GM23338 (cell line): ENCODE data around the gene SLC38A9.

Experiments used
- CREB1 ChIP-seq: fragments of 250-450 bp; sonication (Bioruptor Pico); IDR thresholded peaks from 2 replicates; pipeline ENCODE4 v1.5.0; 2020; ENCODE audit warnings: low read depth, mild to moderate bottlenecking, moderate library complexity
- ETS1 ChIP-seq: IDR thresholded peaks from 2 replicates; pipeline ENCODE4 v1.6.1; 2016; ENCODE audit warnings: antibody characterized with exemption
- EZH2 ChIP-seq: fragments of 200-600 bp; sonication (generic); IDR thresholded peaks from one replicate; pipeline ENCODE4 v1.8.0; 2017; ENCODE audit warnings: antibody characterized with exemption, mild to moderate bottlenecking, low read depth; ENCODE audit not compliant: unreplicated experiment
- STAT1 ChIP-seq: IDR thresholded peaks from one replicate; pipeline ENCODE4 v1.6.1; 2016; ENCODE audit warnings: antibody characterized with exemption; ENCODE audit not compliant: unreplicated experiment
- TF ChIP-seq, protein P1 (sequence below), 2 experiments: fragments of 200-600 bp in 1 of 2; sonication (generic) in 1 of 2; conservative IDR thresholded peaks; 2 replicates each; pipeline versions ENCODE4 v1.5.1 to v1.6.1; 2016 to 2017; ENCODE audit warnings: antibody characterized with exemption in 2 of 2, low read depth in 2 of 2, mild to moderate bottlenecking in 2 of 2, moderate library complexity in 1 of 2
- TF ChIP-seq, protein P2 (sequence below): IDR thresholded peaks from one replicate; pipeline ENCODE4 v1.6.1; 2018; ENCODE audit warnings: antibody characterized with exemption; ENCODE audit not compliant: unreplicated experiment

DNA sequence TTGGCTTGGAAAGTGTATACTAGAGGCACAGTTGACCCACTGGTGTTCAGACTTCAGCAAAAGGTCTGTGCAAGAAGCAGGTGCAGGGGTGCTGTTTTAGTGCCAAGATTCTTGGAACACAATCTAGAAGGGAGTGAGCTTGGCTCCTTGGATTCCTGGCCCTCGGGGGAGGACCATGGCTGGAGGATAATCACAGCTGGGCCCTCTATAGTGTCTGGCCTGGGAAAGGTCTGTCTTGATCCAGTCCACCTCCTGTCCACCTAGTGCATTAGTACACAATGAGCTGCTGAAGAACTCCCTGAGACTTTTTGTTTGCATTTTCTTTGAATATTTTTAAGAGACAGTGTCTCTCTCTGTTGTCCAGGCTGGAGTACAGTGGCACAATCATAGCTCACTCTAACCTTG is 126.9 kb downstream of the SLC38A9 start:
- TF ChIP-seq CREB1 (no peak), EZH2 (no peak), STAT1 (no peak), ETS1 (no peak)
- TF ChIP-seq, protein P1, sequence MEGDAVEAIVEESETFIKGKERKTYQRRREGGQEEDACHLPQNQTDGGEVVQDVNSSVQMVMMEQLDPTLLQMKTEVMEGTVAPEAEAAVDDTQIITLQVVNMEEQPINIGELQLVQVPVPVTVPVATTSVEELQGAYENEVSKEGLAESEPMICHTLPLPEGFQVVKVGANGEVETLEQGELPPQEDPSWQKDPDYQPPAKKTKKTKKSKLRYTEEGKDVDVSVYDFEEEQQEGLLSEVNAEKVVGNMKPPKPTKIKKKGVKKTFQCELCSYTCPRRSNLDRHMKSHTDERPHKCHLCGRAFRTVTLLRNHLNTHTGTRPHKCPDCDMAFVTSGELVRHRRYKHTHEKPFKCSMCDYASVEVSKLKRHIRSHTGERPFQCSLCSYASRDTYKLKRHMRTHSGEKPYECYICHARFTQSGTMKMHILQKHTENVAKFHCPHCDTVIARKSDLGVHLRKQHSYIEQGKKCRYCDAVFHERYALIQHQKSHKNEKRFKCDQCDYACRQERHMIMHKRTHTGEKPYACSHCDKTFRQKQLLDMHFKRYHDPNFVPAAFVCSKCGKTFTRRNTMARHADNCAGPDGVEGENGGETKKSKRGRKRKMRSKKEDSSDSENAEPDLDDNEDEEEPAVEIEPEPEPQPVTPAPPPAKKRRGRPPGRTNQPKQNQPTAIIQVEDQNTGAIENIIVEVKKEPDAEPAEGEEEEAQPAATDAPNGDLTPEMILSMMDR (conservative IDR thresholded peaks at IDR 0.05; ENCODE audit: low read depth in 2 of 2) = no peak
- TF ChIP-seq, protein P2, sequence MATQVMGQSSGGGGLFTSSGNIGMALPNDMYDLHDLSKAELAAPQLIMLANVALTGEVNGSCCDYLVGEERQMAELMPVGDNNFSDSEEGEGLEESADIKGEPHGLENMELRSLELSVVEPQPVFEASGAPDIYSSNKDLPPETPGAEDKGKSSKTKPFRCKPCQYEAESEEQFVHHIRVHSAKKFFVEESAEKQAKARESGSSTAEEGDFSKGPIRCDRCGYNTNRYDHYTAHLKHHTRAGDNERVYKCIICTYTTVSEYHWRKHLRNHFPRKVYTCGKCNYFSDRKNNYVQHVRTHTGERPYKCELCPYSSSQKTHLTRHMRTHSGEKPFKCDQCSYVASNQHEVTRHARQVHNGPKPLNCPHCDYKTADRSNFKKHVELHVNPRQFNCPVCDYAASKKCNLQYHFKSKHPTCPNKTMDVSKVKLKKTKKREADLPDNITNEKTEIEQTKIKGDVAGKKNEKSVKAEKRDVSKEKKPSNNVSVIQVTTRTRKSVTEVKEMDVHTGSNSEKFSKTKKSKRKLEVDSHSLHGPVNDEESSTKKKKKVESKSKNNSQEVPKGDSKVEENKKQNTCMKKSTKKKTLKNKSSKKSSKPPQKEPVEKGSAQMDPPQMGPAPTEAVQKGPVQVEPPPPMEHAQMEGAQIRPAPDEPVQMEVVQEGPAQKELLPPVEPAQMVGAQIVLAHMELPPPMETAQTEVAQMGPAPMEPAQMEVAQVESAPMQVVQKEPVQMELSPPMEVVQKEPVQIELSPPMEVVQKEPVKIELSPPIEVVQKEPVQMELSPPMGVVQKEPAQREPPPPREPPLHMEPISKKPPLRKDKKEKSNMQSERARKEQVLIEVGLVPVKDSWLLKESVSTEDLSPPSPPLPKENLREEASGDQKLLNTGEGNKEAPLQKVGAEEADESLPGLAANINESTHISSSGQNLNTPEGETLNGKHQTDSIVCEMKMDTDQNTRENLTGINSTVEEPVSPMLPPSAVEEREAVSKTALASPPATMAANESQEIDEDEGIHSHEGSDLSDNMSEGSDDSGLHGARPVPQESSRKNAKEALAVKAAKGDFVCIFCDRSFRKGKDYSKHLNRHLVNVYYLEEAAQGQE = no peak
